NCI-H1930 (cell line): Measurements from ENCODE around the gene CD164L2.
"Not testable (repeated sequence)": the region's sequence is repeated elsewhere in the genome, so short reads cannot be mapped to it uniquely, and the experiment has no call there.

Experiments used
- DNase-seq, 2 experiments: peaks; one replicate each; lab custom pipeline; 2025; lab: John Stamatoyannopoulos, UW

The CD164L2 gene

GRCh38 chr1:27384797-27385196 is 1.7 kb upstream of the CD164L2 start:
- not testable (repeated sequence) for DNase-seq

- no peak for DNase-seq
Measured at GRCh38 chr1:27383661-27384060, 528 bp upstream of the CD164L2 start.

- no peak for DNase-seq
Measured at GRCh38 chr1:27381969-27382762, 967 bp downstream of the CD164L2 start.

- no peak for DNase-seq
Measured at GRCh38 chr1:27380766-27381733, 2.1 kb downstream of the CD164L2 start.

- no peak for DNase-seq
Measured at GRCh38 chr1:27380224-27380623, 2.9 kb downstream of the CD164L2 start.

- no peak for DNase-seq
Measured at GRCh38 chr1:27379564-27380122, 3.5 kb downstream of the CD164L2 start.

- DNase-seq: no peak
Measured at GRCh38 chr1:27377760-27378495, 5.2 kb downstream of the CD164L2 start.

- DNase-seq: no peak
Measured at GRCh38 chr1:27374362-27375086, 8.6 kb downstream of the CD164L2 start, which contains the start of gene FCN3. FCN3 (minus strand) TSS chr1:27374824; CDS start chr1:27374818, 6 bp downstream.

- DNase-seq: no peak
Measured at GRCh38 chr1:27372808-27373690, 10.1 kb downstream of the CD164L2 start.

GRCh38 chr1:27372022-27372807 is 10.9 kb downstream of the CD164L2 start:
- no peak for DNase-seq

- DNase-seq: no peak
Measured at GRCh38 chr1:27368869-27369582, 14.1 kb downstream of the CD164L2 start.

GRCh38 chr1:27367160-27367650 is 15.9 kb downstream of the CD164L2 start:
- no peak for DNase-seq

- DNase-seq: peak; percentile 53 to 68
Measured at GRCh38 chr1:27366411-27367159, 16.5 kb downstream of the CD164L2 start, which contains the start of gene MAP3K6. MAP3K6 (minus strand) TSS chr1:27366961; CDS start chr1:27366597, 364 bp downstream.

GRCh38 chr1:27366113-27366410 is 17.1 kb downstream of the CD164L2 start:
- DNase-seq: peak; percentile 60 to 65

- peak; percentile 66 to 69 for DNase-seq
Measured at GRCh38 chr1:27365372-27366112, 17.6 kb downstream of the CD164L2 start.

GRCh38 chr1:27364696-27365371 is 18.3 kb downstream of the CD164L2 start:
- DNase-seq: no peak
